GM18519 (cell line): Measurements from ENCODE around the gene FRMD5.
"Not testable (repeated sequence)": the region's sequence is repeated elsewhere in the genome, so short reads cannot be mapped to it uniquely, and the experiment has no call there.

ENCODE experiments used
- ATAC-seq: cut with Tn5 transposase; IDR thresholded peaks from one replicate; pipeline ENCODE4 v1.9.1; 2021; ENCODE audit warnings: mild to moderate bottlenecking, moderate library complexity; ENCODE audit not compliant: unreplicated experiment, low FRiP score

FRMD5 gene

DNA sequence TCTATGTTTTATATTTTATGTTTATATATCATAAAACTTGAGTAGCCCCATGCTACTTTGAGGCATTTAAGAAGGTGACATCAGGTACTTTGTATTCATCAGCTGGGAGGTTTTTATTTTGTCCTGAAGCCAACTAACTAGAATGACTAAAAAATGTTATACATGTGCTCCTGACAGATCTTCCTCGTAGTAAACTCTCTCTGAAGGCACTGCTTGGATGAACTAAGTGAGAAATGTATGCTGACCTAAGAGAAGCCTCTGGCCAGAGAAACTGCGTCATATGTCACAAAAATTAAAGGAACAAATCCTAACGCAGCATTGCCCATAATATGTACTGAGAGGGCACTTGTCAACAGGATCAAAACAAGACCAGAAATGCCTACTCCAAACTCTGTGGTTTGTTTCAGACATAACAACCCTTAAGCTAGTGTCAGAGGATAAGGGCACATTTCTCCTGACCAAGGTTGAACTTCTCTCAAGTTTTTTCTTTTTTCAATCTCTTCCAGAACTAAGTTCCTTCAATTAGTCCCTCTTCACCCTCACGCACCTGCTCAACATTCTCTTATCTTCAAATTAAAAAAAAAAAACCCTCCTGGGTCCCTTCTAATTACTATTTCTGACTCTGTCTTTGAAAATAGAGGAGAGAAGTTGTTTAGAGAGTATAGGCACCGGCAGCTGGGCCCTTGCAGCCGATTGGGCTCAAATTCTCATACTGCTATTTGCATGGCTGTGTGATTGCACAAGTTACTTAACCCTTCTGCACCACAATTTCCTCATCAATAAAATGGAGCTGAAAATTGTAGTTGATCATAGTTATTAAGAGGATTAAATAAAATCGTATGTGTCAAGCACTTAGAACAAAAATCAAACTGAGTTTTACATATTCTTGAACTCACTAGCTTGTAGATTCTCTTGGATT is 159.0 kb downstream of the FRMD5 start:
- no peak for ATAC-seq

DNA sequence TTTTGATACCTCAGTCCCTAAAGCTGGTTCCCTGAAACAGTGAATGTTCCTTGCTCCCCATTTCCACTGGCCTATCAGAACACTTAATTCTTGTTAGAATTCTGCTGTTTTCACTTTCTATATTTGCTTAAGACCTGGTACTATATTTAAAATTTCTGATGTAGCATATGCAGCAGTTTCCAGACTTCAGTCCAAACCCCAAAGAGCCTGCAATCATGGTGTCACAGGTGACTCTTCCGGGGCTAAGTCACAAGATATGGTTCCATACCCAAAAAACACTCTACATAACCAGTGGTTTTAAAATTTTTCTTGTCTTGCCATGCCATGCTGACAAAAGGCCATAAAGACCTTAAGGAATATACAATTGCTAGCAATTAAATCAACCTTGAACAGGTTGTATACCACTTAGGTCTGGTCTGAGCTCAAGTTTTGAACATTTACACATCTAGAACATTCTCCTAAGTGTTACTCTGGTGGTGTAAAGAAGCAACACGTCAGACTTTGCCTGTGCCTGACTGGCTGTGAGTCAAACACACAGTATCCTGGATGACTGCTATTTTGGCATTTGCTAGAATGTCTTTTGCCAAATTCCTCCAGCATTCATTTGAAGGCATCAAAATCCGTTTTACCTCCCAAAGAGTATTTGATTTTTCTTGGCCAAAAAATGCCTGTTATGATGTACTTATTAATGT is 160.0 kb downstream of the FRMD5 start:
- ATAC-seq: no peak

- ATAC-seq: no peak
Measured at GRCh38 chr15:44034334-44034733, 160.7 kb downstream of the FRMD5 start.

- no peak for ATAC-seq
Measured at GRCh38 chr15:44033894-44034293, 161.2 kb downstream of the FRMD5 start.

GRCh38 chr15:44032820-44033219 is 162.3 kb downstream of the FRMD5 start:
- ATAC-seq: not testable (repeated sequence)

GRCh38 chr15:44029940-44030568 is 165.0 kb downstream of the FRMD5 start:
- no peak for ATAC-seq

GRCh38 chr15:44029003-44029402 is 166.1 kb downstream of the FRMD5 start:
- no peak for ATAC-seq

DNA sequence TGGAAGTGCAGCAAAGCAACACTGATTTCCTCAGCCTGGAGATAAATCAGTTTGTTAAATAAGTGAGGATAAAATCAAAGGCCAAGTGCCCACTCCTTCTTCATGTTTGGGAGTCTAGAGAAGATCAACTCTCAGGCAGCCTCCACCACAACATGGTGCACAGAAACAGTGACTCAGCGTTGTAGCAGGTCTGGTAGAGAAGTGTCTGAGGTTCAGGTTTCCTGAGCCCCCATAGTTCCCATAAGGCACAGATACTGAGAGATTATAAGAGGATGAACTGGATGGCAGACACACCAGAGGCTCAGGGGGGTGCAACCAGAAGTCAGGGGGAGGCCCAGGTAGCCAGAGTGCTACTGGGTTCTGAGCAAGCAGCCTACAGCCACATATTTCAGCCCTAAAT is 166.7 kb downstream of the FRMD5 start:
- ATAC-seq: no peak

DNA sequence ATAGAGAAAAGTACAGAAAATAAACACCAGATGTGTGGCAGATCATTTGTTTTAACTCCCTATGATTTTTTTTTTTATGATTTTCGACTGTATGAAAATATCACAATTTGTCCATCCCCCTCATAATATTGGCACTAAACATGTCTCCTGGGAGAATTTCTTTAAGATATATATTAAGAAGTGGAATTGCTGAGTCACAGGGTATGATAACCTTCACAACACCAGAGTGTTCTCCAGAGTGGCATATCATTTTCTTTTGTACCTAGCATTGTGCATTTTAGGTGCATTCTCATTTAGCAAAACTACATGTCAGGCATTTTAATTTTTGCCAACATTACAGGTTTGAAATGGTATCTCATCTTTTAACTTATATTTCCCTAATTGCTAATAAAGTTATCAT is 170.9 kb downstream of the FRMD5 start:
- ATAC-seq: no peak

DNA sequence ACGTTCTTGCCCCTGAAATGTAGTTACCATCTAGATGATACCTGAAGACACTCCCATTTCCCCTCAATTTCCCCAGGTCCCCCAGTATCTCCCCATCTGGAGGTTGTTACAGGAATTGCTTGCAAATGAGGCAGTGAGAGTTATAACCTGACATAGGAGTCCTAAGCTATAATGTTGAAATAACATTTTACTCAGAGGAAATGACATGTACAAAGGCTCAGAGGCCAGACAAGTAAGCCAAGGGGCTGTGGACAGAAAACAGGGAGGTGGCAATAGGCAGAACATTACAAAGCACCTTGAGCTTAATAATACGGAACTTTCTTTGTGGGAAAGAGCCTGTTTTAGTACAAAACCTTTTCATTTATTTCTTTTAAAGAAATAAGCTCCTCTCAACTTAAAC is 171.9 kb downstream of the FRMD5 start:
- no peak for ATAC-seq

GRCh38 chr15:44018151-44018550 is 176.9 kb downstream of the FRMD5 start:
- no peak for ATAC-seq

DNA sequence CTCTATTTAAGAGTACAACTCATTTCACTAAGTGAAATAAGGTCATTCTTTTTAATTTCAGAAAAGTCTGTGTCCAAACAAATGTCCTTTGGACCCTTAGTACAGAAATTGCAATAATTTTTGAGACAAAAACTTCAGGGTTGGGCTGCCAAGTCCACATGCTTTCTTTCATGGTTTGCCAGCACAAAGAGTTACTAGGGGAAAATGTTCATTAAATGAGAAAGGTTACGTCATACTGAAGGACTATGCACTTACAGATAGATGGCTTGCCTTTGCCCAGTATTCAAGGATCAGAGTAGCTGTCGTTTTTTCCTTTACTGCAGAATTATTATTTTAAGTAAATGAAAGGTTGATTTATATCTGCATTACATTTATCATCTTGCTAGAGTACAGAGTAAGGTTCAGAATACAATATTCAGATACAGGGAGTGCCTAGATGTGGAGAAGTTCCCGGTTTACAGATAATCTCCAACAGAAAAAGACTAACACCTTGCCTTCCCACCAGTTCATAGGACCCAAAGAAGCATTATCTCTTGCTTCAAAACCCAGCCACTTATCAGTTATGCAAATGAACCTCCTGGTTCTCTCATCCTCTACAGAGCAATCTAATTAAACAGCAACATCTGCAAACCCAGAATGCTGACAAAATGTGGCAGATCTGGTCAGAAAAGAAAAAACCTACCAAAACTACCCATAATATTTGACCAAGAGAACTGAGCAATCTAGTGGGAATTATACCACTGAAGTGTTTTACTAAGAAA is 179.3 kb downstream of the FRMD5 start:
- ATAC-seq: no peak

GRCh38 chr15:44011238-44011854 is 183.7 kb downstream of the FRMD5 start:
- ATAC-seq: no peak

- no peak for ATAC-seq
Measured at GRCh38 chr15:44010089-44010488, 185.0 kb downstream of the FRMD5 start.

DNA sequence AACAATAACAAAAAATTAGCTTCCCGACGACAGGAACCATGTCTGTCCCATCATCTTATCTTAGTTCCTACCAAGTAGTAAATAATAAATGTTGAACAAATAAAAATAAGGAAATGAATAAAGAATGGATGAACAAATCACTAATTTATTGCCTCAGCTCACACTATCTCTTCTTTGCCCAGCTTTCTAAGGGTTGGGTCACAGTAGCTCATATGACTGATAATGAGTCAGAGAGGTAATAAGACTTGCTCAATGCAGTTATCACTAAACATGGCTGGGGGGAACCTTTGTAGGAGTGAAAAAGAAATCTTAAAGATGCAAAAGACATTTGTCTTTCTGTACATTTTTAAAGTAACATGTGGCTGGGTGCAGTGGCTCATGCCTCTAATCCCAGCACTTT is 186.0 kb downstream of the FRMD5 start:
- ATAC-seq: no peak

GRCh38 chr15:44000248-44000647 is 194.8 kb downstream of the FRMD5 start:
- ATAC-seq: not testable (repeated sequence)

- no peak for ATAC-seq
Measured at GRCh38 chr15:43998607-43999006, 196.5 kb downstream of the FRMD5 start.

DNA sequence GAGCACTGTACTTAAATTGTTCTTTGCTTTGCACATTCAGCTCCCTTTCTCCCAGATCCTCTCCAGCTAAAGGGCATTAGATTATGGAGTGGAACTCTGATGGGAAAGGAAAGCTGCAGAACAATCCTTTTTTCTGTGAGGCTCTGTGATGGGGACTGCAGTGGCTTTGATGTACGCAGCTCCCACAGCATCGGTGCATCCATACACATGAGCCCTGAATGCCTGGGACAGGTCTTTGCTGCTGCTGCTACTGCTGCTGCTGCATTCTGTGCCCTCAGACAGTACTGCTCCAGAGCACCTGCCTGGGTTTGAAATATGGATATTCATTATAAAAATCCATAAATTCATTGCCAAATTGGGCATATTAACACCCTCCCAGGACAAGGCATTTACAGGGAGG is 203.9 kb downstream of the FRMD5 start:
- no peak for ATAC-seq

DNA sequence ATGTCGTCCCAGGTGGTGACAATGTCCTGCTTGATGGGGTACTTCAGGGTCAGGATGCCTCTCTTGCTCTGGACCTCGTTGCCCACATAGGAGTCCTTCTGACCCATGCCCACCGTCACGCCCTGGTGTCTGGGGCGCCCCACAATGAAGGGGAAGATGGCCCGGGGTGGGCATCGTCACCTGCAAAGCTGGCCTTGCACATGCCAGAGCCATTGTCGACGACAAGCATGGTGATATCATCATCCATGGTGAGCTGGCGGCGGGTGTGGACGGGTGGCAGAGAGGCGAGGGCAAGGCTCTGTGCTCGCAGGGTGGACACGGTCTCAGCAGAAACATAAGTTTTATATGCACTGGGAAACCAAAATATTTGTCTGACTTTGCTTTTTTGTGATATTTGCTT is 205.1 kb downstream of the FRMD5 start:
- ATAC-seq: no peak

DNA sequence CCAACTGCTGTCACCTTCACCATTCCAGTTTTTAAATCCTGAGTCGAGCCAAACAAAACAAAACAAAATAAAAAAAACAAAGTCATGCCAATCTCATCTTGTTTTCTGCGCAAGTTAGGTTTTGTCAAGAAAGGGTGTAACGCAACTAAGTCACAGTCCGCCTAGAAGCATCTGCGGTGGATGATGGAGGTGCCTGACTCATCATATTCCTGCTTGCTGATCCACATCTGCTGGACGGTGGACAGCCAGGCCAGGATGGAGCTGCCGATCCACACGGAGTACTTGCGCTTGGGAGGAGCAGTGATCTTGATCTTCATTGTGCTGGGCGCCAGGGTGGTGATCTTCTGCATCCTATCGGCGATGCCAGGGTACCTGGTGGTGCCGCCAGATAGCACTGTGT is 206.2 kb downstream of the FRMD5 start:
- ATAC-seq: no peak
